Tibial nerve (tissue), 4 donors: Measurements from ENCODE around the gene ZNF274. TPM values are rescaled to one million over a fixed set of nuclear protein-coding genes. Genes with fewer than 3 reads are reported as not detected.

ENCODE experiments used
- DNase-seq, 2 donors: peaks; one replicate each; pipeline ENCODE4 v3.0.0-alpha.2; 2019; ENCODE audit warnings: low spot score in 2 of 2
- H3K27ac ChIP-seq, 4 donors: fragments of 200-600 bp; sonication (generic) in 3 of 4; one replicate each; pipeline ENCODE4 v1.5.1; 2017 to 2019; ENCODE audit warnings: mild to moderate bottlenecking in 1 of 4
- H3K27me3 ChIP-seq, 2 donors: fragments of 200-600 bp; sonication (generic) in 1 of 2; one replicate each; pipeline versions ENCODE4 v1.5.1 to v1.6.0; 2017 to 2019
- H3K36me3 ChIP-seq, 3 donors: fragments of 200-600 bp; sonication (generic); one replicate each; pipeline ENCODE4 v1.5.1; 2018 to 2019
- H3K4me1 ChIP-seq, 4 donors: fragments of 200-600 bp; sonication (generic) in 3 of 4; one replicate each; pipeline ENCODE4 v1.5.1; 2017 to 2019
- H3K4me3 ChIP-seq, 4 donors: fragments of 200-600 bp; sonication (generic) in 3 of 4; one replicate each; pipeline ENCODE4 v1.5.1; 2017 to 2019; ENCODE audit warnings: mild to moderate bottlenecking in 1 of 4, moderate library complexity in 1 of 4
- H3K9me3 ChIP-seq, 4 donors: fragments of 200-600 bp; sonication (generic) in 3 of 4; one replicate each; pipeline ENCODE4 v1.5.1; 2017 to 2019
- CTCF ChIP-seq, 5 experiments: fragments of 200-600 bp in 3 of 5; fragments of 450-650 bp in 2 of 5; sonication (generic) in 3 of 5; IDR thresholded peaks; one replicate each; pipeline ENCODE4 v1.5.1; 2016 to 2019; ENCODE audit warnings: antibody characterized with exemption in 5 of 5, mild to moderate bottlenecking in 3 of 5, moderate library complexity in 2 of 5
- EP300 ChIP-seq, 2 donors: sonication (generic); formaldehyde crosslinking; IDR thresholded peaks; one replicate each; pipeline ENCODE4 v1.6.1; 2017; ENCODE audit warnings: antibody characterized with exemption in 2 of 2, mild to moderate bottlenecking in 1 of 2
- POLR2A ChIP-seq, 2 donors: fragments of 450-650 bp; IDR thresholded peaks; one replicate each; pipeline ENCODE4 v1.6.1; 2017; ENCODE audit warnings: antibody characterized with exemption in 2 of 2, mild to moderate bottlenecking in 2 of 2, moderate library complexity in 2 of 2
- WGBS, 2 donors: methylation state at CpG; one replicate each; pipeline ENCODE4 v1.1.5; 2018; 5-methylcytosine and 5-hydroxymethylcytosine counted together
- total RNA-seq, 4 donors: library from RNA; depleted of rRNA; stranded (reverse); fragments of >200 nt; gene quantifications; one replicate each; pipeline ENCODE4 v1.1.0, GENCODE V29; 2016

The ZNF274 gene
- total RNA-seq, 4 donors from 2014 or later: 27.3 to 38.8 (median 33.8) TPM

- TF ChIP-seq EP300 (IDR thresholded peaks at IDR 0.05) (no peak), POLR2A (IDR thresholded peaks at IDR 0.05) (no peak), CTCF (IDR thresholded peaks at IDR 0.05) (no peak)
- DNase-seq: no peak
- Histone ChIP-seq H3K27ac (no peak overlapping the region), H3K4me3 (no peak overlapping the region), H3K27me3 (no peaks in the 10 kb centered on the region), H3K36me3 (peaks cover 0 to 100% (median 28%) of the 10 kb centered on the region in 3 donors), H3K4me1 (no peaks in the 10 kb centered on the region), H3K9me3 (peaks cover 34 to 100% (median 75%) of the 10 kb centered on the region in 4 donors)
- WGBS, 2 donors: 95 to 99% methylated on average over 7 of the region's 7 CpGs
Observed at GRCh38 chr19:58262922-58263296, 80.0 kb downstream of the ZNF274 start.

Other genes with a start within 250 kb of the ZNF274 start
- gene ZNF418, start 247.7 kb upstream of the ZNF274 start, total RNA-seq: 1 to 10 TPM; 2.1 to 6.1 (median 3.3) TPM
- 1 to 10 TPM; 2.6 to 6.3 (median 3.6) TPM for gene ZNF256, start 235.4 kb upstream of the ZNF274 start, total RNA-seq
- gene C19orf18, start 208.5 kb upstream of the ZNF274 start, total RNA-seq: under 1 TPM in 1 of 4 donors, not detected in 3; 0.66 TPM
- gene ZNF606, start 180.2 kb upstream of the ZNF274 start, total RNA-seq: 10 to 100 TPM; 24.6 to 44.4 (median 37.7) TPM
- 1 to 10 TPM in 1 of 4 donors, not detected in 3; 1.5 TPM for gene ZSCAN1, start 149.0 kb upstream of the ZNF274 start, total RNA-seq
- gene ZNF135, start 123.8 kb upstream of the ZNF274 start, total RNA-seq: 10 to 100 TPM in 1 of 4 donors, 1 to 10 TPM in 3; 6.7 to 11.1 (median 9.5) TPM
- gene ZSCAN18, start 84.8 kb upstream of the ZNF274 start, total RNA-seq: 100 to 1,000 TPM; 109 to 158 (median 129) TPM
- gene ZNF329, start 32.3 kb upstream of the ZNF274 start, total RNA-seq: 10 to 100 TPM in 2 of 4 donors, 1 to 10 TPM in 2; 9.3 to 14.0 (median 9.9) TPM
- gene ZNF544, start 45.9 kb downstream of the ZNF274 start, total RNA-seq: 10 to 100 TPM; 35.2 to 55.2 (median 53.3) TPM
- gene ZNF8, start 95.9 kb downstream of the ZNF274 start, total RNA-seq: 10 to 100 TPM in 1 of 4 donors, 1 to 10 TPM in 3; 8.0 to 11.2 (median 8.6) TPM
- 10 to 100 TPM; 30.0 to 59.2 (median 45.9) TPM for gene ERVK3-1, start 122.3 kb downstream of the ZNF274 start, total RNA-seq
- gene ZSCAN22, start 143.9 kb downstream of the ZNF274 start, total RNA-seq: 1 to 10 TPM; 2.2 to 4.8 (median 4.2) TPM
- 100 to 1,000 TPM in 1 of 4 donors, 10 to 100 TPM in 3; 86.1 to 165 (median 97.6) TPM for gene A1BG, start 170.4 kb downstream of the ZNF274 start, total RNA-seq
- gene ZNF497, start 179.7 kb downstream of the ZNF274 start, total RNA-seq: 1 to 10 TPM; 2.9 to 6.5 (median 3.9) TPM
- gene ZNF837, start 198.0 kb downstream of the ZNF274 start, total RNA-seq: 1 to 10 TPM; 1.3 to 6.9 (median 2.6) TPM
- gene RPS5, start 204.2 kb downstream of the ZNF274 start, total RNA-seq: 1,000 to 10,000 TPM; 1,161 to 1,574 (median 1,263) TPM
- gene RNF225, start 212.6 kb downstream of the ZNF274 start, total RNA-seq: not detected
- gene ZNF584, start 225.6 kb downstream of the ZNF274 start, total RNA-seq: 10 to 100 TPM; 16.4 to 24.6 (median 20.9) TPM